Measurements from ENCODE around the gene HOXB1.
A peak's percentile ranks its signal among the peaks of the same experiment; 100 is the strongest.

The HOXB1 gene

DNA sequence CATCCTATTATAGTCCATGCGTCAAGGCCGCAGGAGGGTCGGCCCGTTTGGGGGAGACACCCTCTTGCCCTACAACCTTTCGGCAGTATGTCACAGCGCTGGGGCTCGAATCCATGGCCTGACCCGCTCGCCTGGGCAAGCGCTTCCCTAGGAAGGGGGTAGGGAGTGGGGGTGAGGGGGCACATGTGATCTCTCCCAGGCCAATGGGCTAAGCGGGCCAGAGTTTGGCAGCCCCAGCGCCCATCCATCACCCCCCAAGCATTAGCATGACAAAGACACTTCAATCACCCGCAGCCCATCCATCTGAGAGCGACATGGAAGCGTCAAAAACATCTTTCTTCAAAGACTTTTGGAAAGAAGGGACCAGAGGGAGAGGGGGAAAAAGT lies at the start of gene HOXB1:
TSS of gene HOXB1 (minus strand) at position 125 of the 386 bp plus-strand sequence. CDS start at position 18, 107 bp downstream.
- no peak for DNase-seq (ENCODE audit: low spot score)

DNA sequence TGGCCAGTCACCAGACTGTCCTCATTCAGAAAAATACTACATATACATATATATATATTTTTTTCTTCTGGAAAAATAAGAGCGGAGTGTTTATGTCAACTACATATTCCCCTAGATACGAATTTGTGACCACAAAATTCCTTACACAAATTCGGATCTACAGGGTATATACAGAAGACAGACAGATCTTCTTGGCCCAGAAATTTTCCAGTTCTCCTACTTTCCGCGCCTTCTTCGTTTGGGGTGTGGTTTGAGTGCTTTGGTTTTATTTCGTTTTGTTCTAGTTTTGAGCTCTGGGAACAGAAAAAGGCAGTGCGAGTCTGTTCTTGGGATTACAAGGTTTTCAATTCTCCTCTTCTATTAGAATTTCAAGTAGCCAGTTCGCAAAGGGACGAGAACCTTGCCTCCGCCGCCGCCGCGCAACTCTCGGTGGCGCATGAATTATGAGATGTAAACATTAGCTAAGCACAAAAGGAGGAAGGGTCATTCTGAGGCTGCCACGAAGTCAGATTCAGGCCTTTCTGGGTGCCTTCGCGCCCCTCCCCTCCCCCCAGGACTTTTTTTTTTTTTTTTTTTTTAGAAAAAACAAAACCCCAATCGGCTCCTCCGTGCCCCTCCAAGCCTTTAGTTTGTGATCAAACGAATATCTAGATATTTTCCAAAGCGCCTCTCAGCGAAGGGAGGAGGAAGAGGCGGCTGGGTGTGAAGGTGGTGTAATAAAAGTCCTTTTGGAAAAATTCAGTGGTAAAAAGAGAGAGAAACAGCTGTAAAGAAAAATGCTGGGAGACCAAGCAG lies 49.1 kb upstream of the HOXB1 start:
- no peak for DNase-seq (ENCODE audit: low spot score)

DNA sequence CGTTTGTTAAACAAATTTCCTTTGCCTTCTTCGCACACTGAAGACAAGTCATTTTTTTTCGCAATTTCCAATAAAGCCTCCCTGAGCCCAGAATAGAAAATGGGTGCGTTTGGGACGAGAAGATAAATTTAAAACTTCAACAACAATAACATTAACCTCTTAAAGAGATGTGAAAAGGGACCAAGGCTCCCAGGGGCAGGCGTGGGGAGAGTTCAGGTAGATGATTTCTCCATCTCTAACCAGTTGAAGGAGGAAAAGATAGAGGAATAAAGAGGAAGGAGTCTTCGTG lies 48.6 kb upstream of the HOXB1 start:
- no peak for DNase-seq (ENCODE audit: low spot score)

GRCh38 chr17:48578616-48579470 lies 48.0 kb upstream of the HOXB1 start:
- DNase-seq (ENCODE audit: low spot score), result no peak

DNA sequence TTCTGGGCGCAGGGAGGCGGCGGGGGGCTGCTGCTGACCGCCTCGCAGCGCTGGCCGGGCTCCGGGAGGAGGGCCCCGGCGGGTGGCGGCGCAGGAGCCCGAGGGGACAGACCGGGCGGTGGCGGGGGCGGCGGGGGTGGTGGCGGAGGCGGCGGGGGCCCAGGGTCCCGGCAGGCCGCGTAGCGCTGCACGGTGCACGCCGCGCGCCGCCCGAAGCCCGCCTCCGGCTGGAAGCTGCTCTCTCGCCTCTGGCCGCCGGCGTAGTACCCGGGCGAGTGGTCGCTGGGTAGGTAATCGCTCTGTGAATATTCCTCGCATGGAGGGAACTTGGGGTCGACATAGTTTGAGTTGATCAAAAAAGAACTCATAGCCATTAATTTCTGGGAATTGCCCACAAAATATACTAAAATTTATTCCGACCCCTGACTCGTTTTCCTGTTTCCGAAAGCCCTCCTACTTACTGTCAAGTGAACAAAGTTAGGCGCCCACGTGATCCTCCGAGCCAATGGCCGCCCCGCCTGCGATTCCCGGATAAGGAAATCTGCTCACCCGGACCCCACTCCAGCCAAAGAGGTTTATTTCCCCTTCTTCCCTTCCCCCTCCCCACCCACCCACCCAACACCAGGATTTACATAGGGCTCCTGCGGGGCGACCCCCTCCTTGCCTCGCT lies 47.3 kb upstream of the HOXB1 start, which contains the start of gene HOXB4:
TSS of gene HOXB4 (minus strand) at position 405 of the 670 bp plus-strand sequence. CDS start at position 374, 31 bp downstream.
- peak; percentile 77 for DNase-seq (ENCODE audit: low spot score)

GRCh38 chr17:48577330-48577945 lies 46.6 kb upstream of the HOXB1 start:
- no peak for DNase-seq (ENCODE audit: low spot score)

DNA sequence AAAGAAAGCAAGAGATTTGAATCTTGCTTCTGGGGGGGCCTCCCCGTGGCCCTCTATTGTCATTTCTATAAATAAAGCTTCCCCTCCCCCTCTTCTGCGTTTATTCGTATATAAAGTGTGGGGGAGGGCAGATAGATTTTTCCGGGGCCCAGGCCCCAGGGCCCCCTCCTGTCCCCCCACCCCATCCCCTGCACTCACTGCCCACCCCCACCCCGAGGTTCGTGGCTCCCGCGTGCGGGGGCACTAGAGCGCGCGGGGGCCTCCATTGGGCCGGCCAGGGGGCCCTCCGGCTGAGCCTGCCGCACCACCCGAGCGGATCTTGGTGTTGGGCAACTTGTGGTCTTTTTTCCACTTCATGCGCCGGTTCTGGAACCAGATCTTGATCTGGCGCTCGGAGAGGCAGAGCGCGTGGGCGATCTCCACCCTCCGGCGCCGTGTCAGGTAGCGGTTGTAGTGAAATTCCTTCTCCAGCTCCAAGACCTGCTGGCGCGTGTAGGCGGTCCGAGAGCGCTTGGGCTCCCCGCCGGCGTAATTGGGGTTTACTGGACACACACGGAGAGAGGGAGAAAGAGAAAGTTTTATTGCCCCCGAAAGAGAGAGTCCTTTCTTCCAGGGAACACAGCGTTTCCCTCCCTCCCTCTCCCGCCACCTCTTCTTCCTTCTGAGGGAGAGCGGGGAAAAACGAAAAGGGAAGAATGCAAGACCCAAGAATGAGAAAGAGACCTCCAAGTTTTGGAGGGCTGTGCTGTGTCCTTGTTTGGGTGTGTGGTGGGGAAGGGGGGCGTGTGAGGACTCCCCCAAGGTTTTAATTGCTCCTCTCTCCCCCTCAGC lies 45.9 kb upstream of the HOXB1 start:
- DNase-seq (ENCODE audit: low spot score), result no peak

- no peak for DNase-seq (ENCODE audit: low spot score)
Observed at GRCh38 chr17:48575673-48576478, 45.1 kb upstream of the HOXB1 start.

- DNase-seq (ENCODE audit: low spot score), result no peak
Observed at GRCh38 chr17:48575066-48575582, 44.3 kb upstream of the HOXB1 start.

DNA sequence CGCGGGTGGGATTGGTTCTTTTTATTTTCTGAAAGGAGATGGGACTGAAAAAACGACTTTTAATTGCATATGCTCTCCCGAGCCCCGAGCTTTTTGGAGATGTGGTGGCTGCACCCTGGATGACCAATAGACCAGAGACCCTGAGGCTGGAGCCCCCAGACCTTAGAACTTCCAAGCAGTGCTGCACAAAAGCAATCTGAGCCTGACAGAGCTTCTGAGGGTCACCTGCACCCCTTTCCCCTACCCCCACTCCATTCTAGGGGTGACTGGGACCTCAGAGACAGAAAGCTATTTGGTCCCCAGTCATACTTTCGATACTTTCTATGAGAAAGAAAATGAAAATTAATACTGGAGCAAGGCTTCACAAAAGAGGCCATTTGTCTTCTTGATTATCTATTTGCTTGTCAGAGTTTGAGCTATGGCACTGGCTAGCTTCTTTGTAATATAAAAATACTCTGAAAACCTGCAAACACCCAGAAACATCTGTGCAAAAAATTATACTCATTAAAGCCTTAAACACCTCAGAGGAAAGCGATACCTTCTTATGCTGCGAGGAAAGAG lies 43.8 kb upstream of the HOXB1 start:
- no peak for DNase-seq (ENCODE audit: low spot score)

GRCh38 chr17:48571826-48572417 lies 41.1 kb upstream of the HOXB1 start:
- no peak for DNase-seq (ENCODE audit: low spot score)

DNA sequence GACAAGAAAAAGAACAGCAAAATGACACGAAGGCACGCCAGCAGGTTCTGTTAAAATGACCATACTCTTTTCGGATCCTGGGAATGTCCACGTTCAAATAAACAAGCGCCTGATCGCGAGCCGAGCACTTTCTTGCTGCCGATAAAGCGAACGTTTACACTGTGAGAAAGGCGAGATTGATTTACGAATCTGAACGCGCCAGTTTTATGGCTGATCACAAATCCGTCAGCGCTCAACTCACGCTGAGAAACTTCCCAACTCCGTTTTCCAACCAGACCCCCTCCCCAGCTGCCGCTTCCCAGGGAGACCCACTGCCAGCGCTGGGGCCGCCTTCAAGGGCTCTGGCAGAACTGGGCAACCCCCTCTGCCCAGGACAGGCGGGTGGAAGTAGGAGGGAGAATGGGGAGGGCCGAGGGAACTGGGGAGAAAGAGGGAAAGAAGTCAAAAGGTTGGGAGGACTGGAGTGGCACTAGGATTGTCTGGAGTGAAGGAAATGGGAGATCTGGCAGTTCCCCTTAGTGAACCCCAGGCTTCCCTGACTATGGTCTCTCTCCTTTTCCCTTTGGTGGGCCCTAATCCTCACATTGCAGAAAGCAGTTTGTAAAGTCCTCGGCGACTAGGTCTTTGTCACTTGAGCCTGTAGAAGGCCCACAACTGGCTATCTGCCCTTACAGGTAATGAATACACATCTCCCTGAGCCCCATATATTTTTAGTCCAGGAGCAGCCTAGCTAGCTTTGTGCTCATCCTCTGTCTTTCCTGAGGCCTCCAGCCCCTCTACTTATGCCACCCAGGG lies 40.4 kb upstream of the HOXB1 start:
- DNase-seq (ENCODE audit: low spot score), result no peak

GRCh38 chr17:48570325-48571023 lies 39.7 kb upstream of the HOXB1 start:
- DNase-seq (ENCODE audit: low spot score), result no peak

DNA sequence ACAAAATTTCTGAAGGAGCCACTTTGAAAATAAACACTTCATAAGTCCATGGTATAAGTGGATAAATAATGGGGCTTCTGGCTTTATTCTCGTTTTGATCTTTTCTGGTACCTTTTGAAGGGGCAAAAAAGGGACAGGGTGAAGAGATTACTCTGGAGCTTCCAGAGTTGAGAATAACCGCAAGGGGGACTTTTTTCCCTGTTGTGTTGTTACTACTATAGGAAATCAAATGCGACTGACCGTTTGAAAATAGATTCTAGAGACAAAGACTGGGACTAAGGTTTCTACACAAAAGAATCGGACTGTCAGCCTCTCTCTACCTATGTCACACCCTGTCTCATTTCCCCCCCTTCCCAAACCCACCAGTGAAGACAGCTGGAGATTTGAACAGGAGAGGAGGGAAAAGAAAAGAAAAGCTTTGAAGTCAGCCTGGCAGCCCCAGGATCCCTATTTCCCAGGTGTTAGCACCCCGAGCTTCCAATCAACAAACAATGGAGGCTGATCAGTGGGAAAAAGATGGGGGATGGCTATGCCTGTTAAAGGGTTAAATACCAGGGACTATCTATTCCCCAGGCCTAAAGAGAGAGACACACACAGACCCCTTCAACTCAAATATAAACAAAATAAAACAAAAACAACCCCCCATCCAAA lies 39.0 kb upstream of the HOXB1 start:
- no peak for DNase-seq (ENCODE audit: low spot score)

DNA sequence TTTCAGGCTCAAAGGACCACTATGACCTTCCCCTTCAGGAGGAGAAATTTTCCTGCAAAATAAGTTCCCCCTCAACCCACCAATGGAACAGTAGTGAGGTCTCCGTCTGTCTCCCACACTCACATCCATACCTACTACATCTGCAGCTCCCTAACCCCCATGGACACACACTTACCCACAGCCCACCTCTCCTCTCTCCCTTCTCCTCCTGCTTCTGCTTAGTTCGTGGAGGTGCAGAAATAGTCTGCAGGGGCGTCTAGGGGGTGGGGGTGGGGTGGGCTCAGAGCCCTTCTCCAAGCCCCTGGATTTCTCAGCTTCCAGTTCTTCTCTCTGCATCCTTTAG lies 38.4 kb upstream of the HOXB1 start:
- no peak for DNase-seq (ENCODE audit: low spot score)

DNA sequence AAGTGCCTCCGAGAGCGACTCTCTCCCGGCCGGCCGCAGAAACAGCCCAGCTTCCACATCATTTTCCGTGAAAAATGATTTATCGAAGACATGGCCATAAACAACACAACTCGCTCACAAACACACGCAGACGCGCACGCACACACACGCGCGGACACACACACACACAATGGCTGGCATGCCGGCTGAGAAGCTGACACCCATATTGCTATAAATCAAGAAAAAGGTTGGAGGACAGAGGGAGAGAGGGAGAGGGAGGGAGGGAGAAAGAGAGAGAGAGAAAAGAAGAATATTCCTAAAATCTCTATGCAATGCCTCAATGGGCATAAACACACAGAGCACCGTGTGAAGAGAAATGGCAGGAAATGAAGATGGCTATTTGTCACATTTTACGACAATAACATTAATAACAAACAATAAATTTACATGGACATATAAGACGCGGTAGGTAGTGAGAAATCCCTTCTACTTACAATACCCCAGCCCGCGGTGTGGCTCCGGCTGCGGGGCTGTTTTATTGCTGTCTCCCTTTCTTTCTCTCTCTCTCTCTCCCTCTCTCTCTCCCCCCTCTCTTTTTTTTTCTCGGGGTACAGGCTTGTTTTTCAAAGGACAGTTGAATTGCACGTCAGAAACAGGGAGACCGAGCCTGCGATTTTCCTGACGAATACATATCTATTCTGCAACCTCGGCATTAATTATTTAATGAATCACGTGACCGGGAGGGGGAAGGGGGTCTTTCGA lies 37.9 kb upstream of the HOXB1 start:
- DNase-seq (ENCODE audit: low spot score), result no peak
